HG03097 (cell line): Measurements from ENCODE around the gene NPBWR2.

Experiments used
- ATAC-seq: cut with Tn5 transposase; IDR thresholded peaks from one replicate; pipeline ENCODE4 v1.9.1; 2021; ENCODE audit not compliant: unreplicated experiment, low FRiP score

NPBWR2 gene

GRCh38 chr20:64105846-64106434 lies 1.4 kb downstream of the NPBWR2 start:
- no peak for ATAC-seq

- ATAC-seq = no peak
Observed at GRCh38 chr20:64104667-64105451, 2.5 kb downstream of the NPBWR2 start.

- ATAC-seq = no peak
Observed at GRCh38 chr20:64103871-64104666, 3.3 kb downstream of the NPBWR2 start.

DNA sequence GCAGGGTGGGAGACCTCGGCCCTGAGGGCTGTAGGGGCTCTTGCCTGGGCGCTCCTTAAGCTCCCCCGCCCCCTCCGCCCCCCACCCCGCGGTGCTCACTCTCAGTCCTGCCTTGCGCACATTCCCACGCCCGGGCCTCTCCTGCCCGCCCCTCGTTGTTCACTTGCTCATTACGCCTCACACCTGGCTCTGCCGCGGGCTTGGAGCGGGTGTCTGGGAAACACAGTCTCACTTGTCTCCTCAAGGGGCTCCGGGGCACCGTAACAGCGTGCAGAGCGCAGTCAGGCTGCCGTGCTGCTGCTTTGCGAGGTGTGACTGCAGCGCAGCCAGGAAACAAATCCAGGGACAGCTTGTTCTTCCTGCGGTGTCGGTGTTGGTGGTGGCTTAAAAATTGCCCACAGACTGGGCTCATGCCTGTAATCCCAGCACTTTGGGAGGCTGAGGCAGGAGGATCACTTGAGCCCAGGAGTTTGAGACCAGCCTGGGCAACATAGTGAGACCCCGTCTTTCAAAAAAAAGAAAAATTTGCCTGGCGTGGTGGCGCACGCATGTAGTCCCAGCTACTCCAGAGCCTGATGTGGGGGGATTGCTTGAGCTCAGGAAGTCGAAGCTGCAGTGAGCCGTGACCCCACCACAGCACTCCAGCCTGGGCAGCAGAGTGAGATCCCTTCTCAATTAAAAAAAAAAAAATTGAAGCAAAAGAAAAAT lies 4.6 kb downstream of the NPBWR2 start:
- no peak for ATAC-seq

- ATAC-seq = no peak
Observed at GRCh38 chr20:64101731-64102621, 5.4 kb downstream of the NPBWR2 start.

DNA sequence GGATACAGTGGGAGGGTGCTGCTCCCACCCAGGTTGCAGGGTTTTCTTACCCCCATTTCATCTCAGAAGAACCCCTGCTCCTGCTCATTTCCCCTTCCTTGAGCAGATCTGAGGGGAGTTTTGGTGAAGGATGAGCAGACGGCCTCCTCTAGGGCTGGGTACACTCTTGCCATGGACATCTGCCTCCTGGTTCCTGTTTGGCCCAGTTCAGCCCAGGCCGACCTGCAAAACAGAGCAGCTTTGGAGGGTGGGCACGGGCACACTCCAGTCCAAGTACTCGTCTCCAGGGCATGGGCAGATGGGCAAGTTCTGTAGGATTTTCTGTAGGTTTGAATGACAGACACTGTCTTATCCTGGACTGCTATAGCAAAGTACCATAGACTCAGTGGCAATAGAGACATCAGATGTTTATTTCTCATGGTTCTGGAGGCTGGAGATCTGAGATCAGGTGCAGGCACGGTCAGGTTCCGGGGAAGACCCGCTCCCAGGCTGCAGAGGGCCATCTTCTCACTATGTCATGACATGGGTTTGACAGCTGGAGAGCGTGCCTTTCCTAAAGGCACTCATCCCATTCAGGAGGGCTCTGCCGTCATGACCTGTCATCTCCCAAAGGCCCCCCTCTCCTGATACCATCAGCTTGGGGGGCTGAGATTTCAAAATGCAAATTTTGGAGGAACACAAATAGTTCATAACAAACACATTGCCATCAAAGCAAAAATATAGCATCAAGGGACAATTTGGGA lies 6.2 kb downstream of the NPBWR2 start:
- no peak for ATAC-seq

DNA sequence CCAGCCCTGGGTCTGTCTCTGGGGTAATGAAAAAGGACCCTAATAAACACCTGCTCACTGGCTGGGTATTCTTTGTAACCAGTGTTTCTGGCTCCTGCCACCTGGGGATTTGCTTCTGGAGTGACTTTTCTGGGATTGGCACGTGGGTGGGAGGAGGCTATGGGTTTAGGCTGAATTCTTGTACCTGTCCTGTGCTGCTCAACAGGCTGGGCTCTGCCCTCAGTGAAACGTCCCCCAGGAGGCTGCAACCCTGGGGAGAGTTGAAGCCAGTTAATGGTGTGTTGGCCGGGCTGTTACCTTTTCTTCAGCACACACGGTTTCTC lies 6.8 kb downstream of the NPBWR2 start:
- no peak for ATAC-seq

GRCh38 chr20:64099880-64100565 lies 7.3 kb downstream of the NPBWR2 start:
- no peak for ATAC-seq

DNA sequence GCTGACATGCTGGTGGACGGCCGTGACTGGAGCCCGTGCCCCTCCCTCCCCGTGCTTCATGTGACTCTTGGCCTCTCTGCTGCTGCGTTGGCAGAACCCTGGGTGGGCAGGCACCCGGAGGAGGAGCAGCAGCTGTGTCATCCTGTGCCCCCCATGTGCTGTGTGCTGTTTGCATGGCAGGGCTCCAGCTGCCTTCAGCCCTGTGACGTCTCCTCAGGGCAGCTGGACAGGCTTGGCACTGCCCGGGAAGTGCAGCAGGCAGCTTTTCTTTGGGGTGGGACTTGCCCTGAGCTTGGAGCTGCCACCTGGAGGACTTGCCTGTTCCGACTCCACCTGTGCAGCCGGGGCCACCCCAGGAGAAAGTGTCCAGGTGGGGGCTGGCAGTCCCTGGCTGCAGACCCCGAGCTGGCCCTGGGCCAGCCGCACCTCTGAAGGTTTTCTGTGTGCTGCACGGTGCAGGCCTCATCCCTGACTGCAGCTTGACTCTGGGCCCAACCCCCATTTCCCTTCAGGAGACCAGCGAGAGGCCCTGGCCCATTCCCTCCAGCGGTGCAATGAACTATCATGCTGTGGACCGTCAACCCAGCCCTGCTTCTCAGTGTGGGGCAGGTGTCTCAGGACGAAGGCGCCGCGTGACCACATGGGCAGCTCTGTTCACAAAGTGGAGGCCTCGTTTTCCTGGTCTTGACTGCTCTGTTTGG lies 8.1 kb downstream of the NPBWR2 start:
- ATAC-seq = no peak

GRCh38 chr20:64098471-64099013 lies 8.8 kb downstream of the NPBWR2 start:
- no peak for ATAC-seq

GRCh38 chr20:64096535-64096934 lies 10.8 kb downstream of the NPBWR2 start:
- ATAC-seq = no peak

- ATAC-seq = no peak
Observed at GRCh38 chr20:64095927-64096326, 11.4 kb downstream of the NPBWR2 start.

DNA sequence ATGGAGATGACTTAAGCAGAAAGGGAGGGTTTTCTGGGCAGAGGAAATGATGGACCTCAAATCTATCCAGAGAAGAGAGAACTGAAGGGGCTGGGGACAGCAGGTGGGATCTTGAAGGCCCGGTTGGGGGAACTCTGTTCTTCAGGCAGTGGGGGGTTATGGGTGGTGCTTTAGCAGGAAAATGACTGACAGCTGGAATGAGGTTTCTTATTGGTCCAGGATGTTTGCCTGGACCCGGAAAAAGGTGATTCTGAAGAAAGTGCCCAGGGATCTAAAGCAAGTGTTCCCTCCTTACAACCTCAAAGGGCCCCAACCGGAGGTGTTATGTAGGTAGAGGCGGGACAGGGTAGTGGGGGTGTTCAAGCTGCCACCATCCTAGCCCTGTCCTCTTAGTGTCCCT lies 11.9 kb downstream of the NPBWR2 start:
- no peak for ATAC-seq

- no peak for ATAC-seq
Observed at GRCh38 chr20:64093013-64093503, 14.3 kb downstream of the NPBWR2 start.

- ATAC-seq = no peak
Observed at GRCh38 chr20:64092258-64093012, 14.9 kb downstream of the NPBWR2 start.

DNA sequence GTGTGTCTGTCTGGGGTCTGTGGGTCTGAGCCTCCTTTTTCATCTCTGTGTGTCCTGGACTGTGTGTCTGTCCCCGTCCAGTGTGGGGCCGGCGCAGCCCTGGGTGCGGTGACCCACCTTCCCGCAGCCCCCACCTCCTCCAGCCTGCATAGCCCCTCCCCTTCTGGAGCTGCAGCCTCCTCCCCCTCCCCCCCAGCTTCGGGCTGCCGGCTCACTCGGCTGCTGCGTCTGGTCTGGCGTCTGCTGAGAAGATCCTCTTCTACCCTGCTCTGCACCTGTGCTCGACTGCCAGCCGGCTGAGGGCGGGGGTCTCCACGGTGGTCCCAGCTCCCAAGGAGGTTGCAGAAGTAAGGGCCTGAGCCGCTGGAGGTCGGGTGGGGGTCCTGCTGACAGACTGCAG lies 15.6 kb downstream of the NPBWR2 start:
- no peak for ATAC-seq

DNA sequence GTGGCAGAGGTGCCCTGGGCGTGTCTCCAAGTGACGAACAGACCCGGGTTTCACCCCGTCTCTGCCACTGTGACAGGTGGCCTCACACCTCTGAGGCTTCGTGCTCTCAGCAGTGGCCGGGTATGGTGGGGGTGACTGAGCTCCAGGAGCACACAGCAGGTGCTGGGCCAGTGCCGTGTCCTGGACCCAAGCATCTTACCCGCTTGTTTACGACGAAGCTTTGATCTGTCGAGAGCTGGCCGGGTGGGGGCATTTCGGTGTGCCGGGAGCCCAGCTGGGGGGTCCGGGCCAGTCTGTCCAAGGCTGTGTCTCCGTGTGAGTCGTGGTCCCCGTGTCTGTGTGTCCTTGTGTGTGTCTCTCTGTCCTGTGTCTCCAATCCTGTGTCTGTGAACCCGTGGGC lies 16.0 kb downstream of the NPBWR2 start:
- no peak for ATAC-seq
